Loucy (cell line): Measurements from ENCODE around the gene CAMKMT.

Experiments used
- CTCF ChIP-seq: fragments of 200-600 bp; sonication (generic); conservative IDR thresholded peaks from 2 replicates; pipeline ENCODE4 v1.5.1; 2014; ENCODE audit warnings: mild to moderate bottlenecking, antibody characterized with exemption, low read length
- EZH2phosphoT487 ChIP-seq: fragments of 200-600 bp; IDR thresholded peaks from 2 replicates; pipeline ENCODE4 v1.6.1; 2018; ENCODE audit warnings: antibody characterized with exemption, mild to moderate bottlenecking, moderate library complexity, borderline replicate concordance

- no peak for TF ChIP-seq CTCF
- no peak for TF ChIP-seq EZH2phosphoT487
These were observed 345.2 kb downstream of the CAMKMT start for GRCh38 chr2:44706681-44707553.
